Upper lobe of right lung (tissue), 1 donor: ENCODE results near the gene POLA2. TPM values are rescaled to one million over a fixed set of nuclear protein-coding genes. Genes with fewer than 3 reads are reported as not detected.

Experiments
- ATAC-seq: fragments of 200-7000 bp; cut with Tn5 transposase; one replicate; pipeline ENCODE4 v1.9.1; 2020; ENCODE audit warnings: mild to moderate bottlenecking, moderate library complexity
- DNase-seq: peaks from one replicate; pipeline ENCODE4 v3.0.0-alpha.2; 2020
- H3K27ac ChIP-seq: fragments of 200-600 bp; one replicate; pipeline ENCODE4 v1.8.0; 2022
- H3K27me3 ChIP-seq: fragments of 200-600 bp; one replicate; pipeline ENCODE4 v1.8.0; 2022; ENCODE audit warnings: mild to moderate bottlenecking
- H3K36me3 ChIP-seq: fragments of 200-600 bp; one replicate; pipeline ENCODE4 v1.8.0; 2022
- H3K4me1 ChIP-seq: fragments of 200-600 bp; one replicate; pipeline ENCODE4 v1.8.0; 2022
- H3K4me3 ChIP-seq: fragments of 200-600 bp; one replicate; pipeline ENCODE4 v1.8.0; 2022; ENCODE audit warnings: mild to moderate bottlenecking
- H3K9me3 ChIP-seq: fragments of 200-600 bp; one replicate; pipeline ENCODE4 v1.8.0; 2022
- intact Hi-C: fragments of 100-400 bp; cut with DNase I; formaldehyde crosslinking; loops from one replicate; pipeline ENCODE4 v1.11.0; 2022
- total RNA-seq: library from RNA; stranded (reverse); fragmentation: NEBNext Ultra II Directional; extraction: Animal tissue kit (Norgen Biotek cat#: 25700); gene quantifications from one replicate; pipeline ENCODE4 v1.2.1, GENCODE V29; 2021
- TF ChIP-seq, protein P1 (sequence below): fragments of 200-600 bp; IDR thresholded peaks from one replicate; pipeline ENCODE4 v1.8.0; 2022; ENCODE audit warnings: antibody characterized with exemption
- donor health status: DM: no; HTN: yes; CAD: no; lungs with severe emphysema.

POLA2 gene
- total RNA-seq, 1 donor from 2014 or later: 9.5 TPM

DNA sequence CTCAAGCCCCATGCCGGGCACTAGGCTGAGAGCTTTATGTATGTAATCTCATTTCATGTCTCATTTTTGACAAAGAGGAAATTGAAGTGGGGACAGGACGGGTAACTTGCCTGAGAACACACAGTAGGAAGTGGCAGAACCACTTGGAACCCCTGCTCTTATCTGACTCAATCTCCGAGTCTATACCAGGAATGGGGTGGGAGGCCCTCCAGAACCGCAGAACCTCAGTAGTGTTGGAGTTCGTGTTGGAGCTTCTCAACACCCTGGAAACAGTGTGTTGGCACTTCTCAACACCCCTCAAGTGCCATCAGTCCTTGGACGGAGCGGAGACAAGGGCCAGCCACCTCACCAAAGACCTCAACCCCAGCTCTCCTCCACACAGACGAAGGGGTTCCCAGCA is 38.8 kb upstream of the POLA2 start:
- no peaks in the 10 kb centered on the region for H3K36me3 ChIP-seq
- no peaks in the 10 kb centered on the region for H3K27me3 ChIP-seq
- H3K4me1 ChIP-seq: peaks cover 25% of the 10 kb centered on the region
- DNase-seq (no peak), ATAC-seq (peak; percentile 54)
- H3K4me3 ChIP-seq: no peak overlapping the region
- TF ChIP-seq, protein P1, sequence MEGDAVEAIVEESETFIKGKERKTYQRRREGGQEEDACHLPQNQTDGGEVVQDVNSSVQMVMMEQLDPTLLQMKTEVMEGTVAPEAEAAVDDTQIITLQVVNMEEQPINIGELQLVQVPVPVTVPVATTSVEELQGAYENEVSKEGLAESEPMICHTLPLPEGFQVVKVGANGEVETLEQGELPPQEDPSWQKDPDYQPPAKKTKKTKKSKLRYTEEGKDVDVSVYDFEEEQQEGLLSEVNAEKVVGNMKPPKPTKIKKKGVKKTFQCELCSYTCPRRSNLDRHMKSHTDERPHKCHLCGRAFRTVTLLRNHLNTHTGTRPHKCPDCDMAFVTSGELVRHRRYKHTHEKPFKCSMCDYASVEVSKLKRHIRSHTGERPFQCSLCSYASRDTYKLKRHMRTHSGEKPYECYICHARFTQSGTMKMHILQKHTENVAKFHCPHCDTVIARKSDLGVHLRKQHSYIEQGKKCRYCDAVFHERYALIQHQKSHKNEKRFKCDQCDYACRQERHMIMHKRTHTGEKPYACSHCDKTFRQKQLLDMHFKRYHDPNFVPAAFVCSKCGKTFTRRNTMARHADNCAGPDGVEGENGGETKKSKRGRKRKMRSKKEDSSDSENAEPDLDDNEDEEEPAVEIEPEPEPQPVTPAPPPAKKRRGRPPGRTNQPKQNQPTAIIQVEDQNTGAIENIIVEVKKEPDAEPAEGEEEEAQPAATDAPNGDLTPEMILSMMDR: no peak
- intact Hi-C loops: no loop called here
- H3K9me3 ChIP-seq: no peaks in the 10 kb centered on the region
- H3K27ac ChIP-seq: no peak overlapping the region

DNA sequence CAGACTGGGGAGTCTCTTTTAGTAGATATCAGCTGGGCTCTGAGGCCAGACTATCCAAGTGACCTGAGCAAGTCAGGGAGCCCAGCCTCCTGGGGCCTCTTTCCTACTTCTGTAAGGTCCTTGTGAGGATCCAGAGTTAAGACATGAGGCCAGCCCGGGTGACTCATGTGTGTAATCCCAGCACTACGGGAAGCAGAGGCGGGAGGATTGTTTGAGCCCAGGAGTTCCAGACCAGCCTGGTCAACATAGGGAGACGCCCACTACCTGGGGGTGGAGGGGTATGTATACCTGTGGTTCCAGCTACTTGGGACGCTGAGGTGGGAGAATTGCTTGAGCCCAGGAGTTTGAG is 36.9 kb upstream of the POLA2 start:
- DNase-seq: peak; percentile 79
- no peaks in the 10 kb centered on the region for H3K9me3 ChIP-seq
- H3K4me3 ChIP-seq: no peak overlapping the region
- peak; percentile 89 for ATAC-seq
- intact Hi-C loops: no loop called here
- no peaks in the 10 kb centered on the region for H3K36me3 ChIP-seq
- H3K4me1 ChIP-seq: peaks cover 25% of the 10 kb centered on the region
- TF ChIP-seq, protein P1: no peak
- no peaks in the 10 kb centered on the region for H3K27me3 ChIP-seq
- peak overlapping the region; percentile 42 for H3K27ac ChIP-seq

DNA sequence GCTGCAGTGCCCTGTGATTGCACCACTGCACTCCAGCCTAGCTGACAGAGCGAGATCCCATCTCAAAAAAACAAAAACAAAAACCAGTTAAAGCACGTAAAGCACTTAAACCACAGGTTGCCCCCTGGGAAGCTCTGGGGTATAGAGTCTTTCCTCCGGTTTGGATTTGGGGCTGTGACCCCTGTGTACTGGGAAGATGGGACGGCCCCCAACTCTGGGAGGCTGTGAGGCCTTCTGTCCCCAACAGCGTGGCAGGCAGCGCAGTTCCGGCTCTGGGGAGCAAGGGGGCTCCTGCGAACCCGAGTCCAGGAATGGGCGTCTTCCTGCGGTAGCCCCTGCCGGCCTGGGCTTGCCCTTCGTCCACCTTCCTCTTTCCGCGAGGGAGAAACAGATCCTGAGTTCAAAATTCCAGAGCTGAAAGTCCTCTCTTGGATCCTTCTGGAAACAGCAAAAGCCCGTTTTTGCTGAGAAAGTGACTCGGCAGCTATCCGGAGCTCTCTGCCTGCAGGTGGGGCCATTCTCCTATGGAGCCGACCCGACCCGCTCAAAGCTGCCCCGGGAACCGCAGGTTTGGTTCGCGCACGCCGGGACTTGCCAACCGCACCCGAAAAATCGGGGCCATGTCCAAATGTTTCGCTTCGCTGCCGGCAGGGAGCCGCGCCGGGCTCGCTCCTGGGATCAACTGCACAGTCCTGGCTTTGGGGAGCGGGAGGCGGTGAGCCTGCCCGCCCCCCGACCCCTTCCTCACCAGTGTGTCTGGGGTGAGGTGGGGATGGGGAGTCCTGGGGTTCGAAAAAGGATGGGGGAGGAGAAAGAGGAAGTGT is 36.3 kb upstream of the POLA2 start:
- Histone ChIP-seq H3K36me3 (no peaks in the 10 kb centered on the region), H3K4me3 (peak overlapping the region; percentile 53), H3K4me1 (peaks cover 25% of the 10 kb centered on the region), H3K27me3 (no peaks in the 10 kb centered on the region), H3K9me3 (no peaks in the 10 kb centered on the region), H3K27ac (peak overlapping the region; percentile 42)
- TF ChIP-seq, protein P1: peak; percentile 42
- DNase-seq (peak; percentile 79), ATAC-seq (peak; percentile 67)
- intact Hi-C loops: no loop called here

DNA sequence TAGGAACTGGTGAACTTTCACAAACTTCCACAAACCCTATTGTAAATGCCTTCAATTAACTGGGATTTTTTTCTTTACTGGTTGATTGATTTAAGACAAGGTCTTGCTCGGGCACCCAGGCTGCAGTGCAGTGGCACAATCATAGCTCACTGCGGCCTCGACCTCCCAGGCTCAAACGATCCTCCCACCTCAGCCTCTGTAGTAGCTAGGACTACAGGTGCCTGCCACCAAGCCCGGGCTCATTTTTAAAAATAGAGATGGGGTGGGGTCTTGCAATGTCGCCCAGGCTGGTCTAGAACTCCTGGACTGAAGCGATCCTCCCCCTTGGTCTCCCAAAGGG is 35.7 kb upstream of the POLA2 start:
- ATAC-seq (no peak), DNase-seq (no peak)
- no peaks in the 10 kb centered on the region for H3K36me3 ChIP-seq
- intact Hi-C loops: no loop called here
- TF ChIP-seq, protein P1: no peak
- peak overlapping the region; percentile 53 for H3K4me3 ChIP-seq
- H3K9me3 ChIP-seq: no peaks in the 10 kb centered on the region
- H3K4me1 ChIP-seq: peaks cover 25% of the 10 kb centered on the region
- peak overlapping the region; percentile 42 for H3K27ac ChIP-seq
- H3K27me3 ChIP-seq: no peaks in the 10 kb centered on the region

DNA sequence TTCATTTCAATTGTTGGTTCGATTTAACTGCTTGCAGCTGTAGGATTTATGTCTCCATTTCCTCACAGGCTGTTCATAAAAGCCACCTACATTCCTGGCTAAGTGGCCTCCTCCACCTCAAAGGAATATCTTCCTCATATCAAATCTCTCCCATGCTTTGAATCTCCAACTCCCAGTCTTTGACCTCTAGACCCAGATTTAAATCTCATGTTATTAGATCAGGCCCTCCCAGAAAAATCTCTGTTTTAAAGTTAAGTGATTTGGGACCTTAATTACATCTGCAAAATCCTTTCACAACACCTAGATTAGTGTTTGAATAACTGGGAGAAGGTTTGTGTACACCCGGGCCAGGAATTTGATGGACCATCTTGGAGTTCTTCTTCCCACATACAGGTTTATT is 33.9 kb upstream of the POLA2 start:
- Histone ChIP-seq H3K36me3 (no peaks in the 10 kb centered on the region), H3K4me3 (no peak overlapping the region), H3K4me1 (peaks cover 16% of the 10 kb centered on the region), H3K9me3 (no peaks in the 10 kb centered on the region), H3K27ac (no peak overlapping the region), H3K27me3 (no peaks in the 10 kb centered on the region)
- TF ChIP-seq, protein P1: no peak
- DNase-seq: no peak
- intact Hi-C loops: no loop called here
- ATAC-seq: no peak
